AG09319 (cell line): ENCODE measurements around the gene CACNA2D3.

Experiments used
- DNase-seq: peaks from one replicate; pipeline ENCODE4 v3.0.0-alpha.2; 2010; ENCODE audit warnings: low read depth; ENCODE audit errors: extremely low read depth
- TF ChIP-seq, protein P1 (sequence below): IDR thresholded peaks from 2 replicates; pipeline ENCODE4 v1.5.1; 2011; ENCODE audit warnings: low read depth, mild to moderate bottlenecking, inconsistent platforms, low read length, moderate library complexity

Gene CACNA2D3

DNA sequence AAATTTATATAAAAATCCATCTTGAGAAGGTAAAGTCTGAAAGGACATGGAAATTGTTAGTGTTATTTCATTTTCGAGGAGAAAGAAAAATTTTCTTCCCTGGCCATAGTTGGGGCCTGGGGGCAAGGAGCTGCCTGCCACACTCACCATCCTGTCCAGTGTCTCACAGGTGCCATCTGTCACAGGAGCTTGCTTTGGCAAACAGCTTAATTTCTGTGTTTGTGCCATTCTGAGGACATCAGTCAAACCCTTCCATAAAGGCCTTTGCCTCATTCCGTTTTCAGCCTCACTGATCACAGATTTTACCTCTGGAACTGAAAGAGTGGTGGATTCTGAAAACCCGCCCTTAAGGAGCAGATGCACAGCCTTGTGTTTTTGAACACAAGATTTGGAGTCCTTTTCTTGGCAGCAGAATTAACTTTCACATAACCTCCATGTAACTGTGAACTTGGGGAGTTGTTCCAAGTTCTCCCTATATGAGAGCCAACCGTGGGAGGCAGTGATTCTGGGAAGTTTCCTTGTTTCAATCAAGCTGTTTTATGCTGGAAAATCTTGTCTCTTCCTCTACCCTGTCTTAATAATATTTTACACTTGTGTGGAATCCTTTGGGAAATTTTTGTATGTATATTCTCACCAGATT, 254.7 kb downstream of the CACNA2D3 start:
- TF ChIP-seq, protein P1, sequence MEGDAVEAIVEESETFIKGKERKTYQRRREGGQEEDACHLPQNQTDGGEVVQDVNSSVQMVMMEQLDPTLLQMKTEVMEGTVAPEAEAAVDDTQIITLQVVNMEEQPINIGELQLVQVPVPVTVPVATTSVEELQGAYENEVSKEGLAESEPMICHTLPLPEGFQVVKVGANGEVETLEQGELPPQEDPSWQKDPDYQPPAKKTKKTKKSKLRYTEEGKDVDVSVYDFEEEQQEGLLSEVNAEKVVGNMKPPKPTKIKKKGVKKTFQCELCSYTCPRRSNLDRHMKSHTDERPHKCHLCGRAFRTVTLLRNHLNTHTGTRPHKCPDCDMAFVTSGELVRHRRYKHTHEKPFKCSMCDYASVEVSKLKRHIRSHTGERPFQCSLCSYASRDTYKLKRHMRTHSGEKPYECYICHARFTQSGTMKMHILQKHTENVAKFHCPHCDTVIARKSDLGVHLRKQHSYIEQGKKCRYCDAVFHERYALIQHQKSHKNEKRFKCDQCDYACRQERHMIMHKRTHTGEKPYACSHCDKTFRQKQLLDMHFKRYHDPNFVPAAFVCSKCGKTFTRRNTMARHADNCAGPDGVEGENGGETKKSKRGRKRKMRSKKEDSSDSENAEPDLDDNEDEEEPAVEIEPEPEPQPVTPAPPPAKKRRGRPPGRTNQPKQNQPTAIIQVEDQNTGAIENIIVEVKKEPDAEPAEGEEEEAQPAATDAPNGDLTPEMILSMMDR = no peak
- no peak for DNase-seq

DNA sequence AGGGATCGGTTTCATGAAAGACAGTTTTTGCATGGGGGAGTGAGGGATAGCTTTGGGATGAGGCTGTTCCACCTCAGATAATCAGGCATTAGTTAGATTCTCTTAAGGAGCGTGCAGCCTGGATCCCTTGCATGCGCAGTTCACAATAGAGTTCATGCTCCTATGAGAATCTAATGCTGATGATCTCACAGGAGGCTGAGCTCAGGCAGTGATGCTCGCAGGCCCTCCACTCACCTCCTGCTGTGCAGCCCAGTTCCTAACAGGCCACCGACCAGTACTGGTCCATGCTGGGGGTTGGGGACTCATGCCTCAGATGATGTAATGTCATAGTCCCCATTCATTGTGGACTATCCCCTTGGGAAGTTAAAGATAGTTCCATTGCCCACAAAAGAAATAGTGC, 255.8 kb downstream of the CACNA2D3 start:
- DNase-seq = no peak
- TF ChIP-seq, protein P1 = no peak

DNA sequence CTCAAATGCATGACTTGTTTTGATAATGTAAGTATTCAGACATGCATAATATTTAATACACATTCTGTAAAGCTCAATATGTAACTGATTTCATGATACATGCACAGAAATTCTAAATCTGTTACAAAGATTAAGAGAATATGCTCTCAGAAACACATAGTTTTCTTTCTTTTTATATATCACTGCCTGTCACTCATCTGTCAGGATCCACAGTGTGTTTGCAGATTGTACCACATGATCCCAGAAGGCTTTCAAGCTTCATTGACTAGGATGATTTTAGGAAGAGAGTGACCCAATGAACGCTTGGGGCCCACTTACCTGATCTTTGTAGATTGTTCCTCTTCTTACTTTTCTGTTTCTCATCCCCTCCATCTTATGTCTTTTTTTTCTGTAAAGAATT, 261.9 kb downstream of the CACNA2D3 start:
- no peak for DNase-seq
- TF ChIP-seq, protein P1 = no peak

- TF ChIP-seq, protein P1 = no peak
- DNase-seq = no peak
These were observed 268.2 kb downstream of the CACNA2D3 start for GRCh38 chr3:54390582-54390981.

DNA sequence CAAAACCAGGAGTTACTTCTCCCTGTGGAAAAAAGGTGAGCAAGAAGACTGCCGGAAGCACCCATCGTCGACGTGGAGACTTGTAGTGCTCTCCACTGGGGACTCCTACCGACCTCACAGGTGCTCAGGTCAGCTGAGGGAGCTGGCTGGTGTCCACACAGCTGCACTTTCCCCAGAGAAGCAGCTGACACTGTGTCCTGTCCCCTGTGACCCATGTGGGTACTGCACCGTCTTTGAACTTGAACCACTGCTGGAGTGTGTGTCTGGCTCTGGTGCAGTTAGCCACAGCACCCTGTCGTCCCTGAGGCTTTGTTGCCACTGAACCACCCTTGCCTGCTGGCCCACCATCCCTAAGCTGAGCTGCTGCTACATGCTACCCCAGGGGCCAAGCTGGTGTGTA, 270.8 kb downstream of the CACNA2D3 start:
- TF ChIP-seq, protein P1 = no peak
- no peak for DNase-seq

- DNase-seq = no peak
- TF ChIP-seq, protein P1 = no peak
These were observed 286.0 kb downstream of the CACNA2D3 start for GRCh38 chr3:54408328-54408727.

DNA sequence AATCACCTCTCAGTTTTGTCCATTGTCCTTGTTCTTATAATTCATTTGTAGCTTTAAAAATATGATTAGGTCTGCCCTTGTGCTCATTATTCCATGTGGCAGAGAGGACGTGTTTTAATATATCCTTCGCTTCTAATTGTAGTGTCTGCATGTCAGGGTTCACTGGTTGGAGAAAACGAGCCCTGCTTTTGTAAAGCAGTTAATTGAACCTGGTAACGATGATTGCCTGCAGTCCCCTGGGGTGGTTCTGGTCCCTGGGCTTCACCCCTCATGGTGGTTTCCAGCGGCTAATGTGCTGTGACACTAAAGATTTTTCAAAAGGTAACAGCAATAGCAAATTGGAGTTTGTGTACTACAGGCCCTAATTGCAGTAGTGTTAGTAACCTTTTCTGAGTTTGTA, 299.6 kb downstream of the CACNA2D3 start:
- no peak for DNase-seq
- TF ChIP-seq, protein P1 = no peak
